H1 (cell line): ENCODE measurements around the gene STARD3. TPM values are rescaled to one million over a fixed set of nuclear protein-coding genes. Genes with fewer than 3 reads are reported as not detected.

ENCODE experiments used
- CTCF ChIA-PET: fragments of 300-600 bp; sonication (Branson Sonifier 250); formaldehyde crosslinking; loops from one replicate; lab custom pipeline; 2021; ENCODE audit not compliant: partially characterized antibody; lab: Charles Lee
- POLR2A ChIA-PET: fragments of 300-600 bp; sonication (Branson Sonifier 250); formaldehyde crosslinking; loops from one replicate; lab custom pipeline; 2021; ENCODE audit warnings: inconsistent platforms; ENCODE audit not compliant: partially characterized antibody; lab: Charles Lee
- DNase-seq, 2 experiments: peaks; one replicate each; pipeline versions ENCODE4 v3.0.0 to v3.0.0-alpha.2; 2010 to 2022; ENCODE audit warnings: low spot score in 2 of 2, low read depth in 1 of 2, mixed read lengths in 1 of 2
- FAIRE-seq: peaks from 2 replicates; lab custom pipeline; 2011; peaks lifted over from hg19 to GRCh38; lab: Jason Lieb, UNC
- H2AFZ ChIP-seq: 2 replicates; pipeline ENCODE4 v1.8.1; 2012; ENCODE audit warnings: low read length, inconsistent platforms
- H2AK5ac ChIP-seq: 2 replicates; pipeline ENCODE4 v1.6.1; 2013; ENCODE audit warnings: low read depth, low read length
- H2BK120ac ChIP-seq: replicated peaks from 2 replicates; pipeline ENCODE3; 2013; ENCODE audit warnings: low read depth, low read length, inconsistent platforms
- H2BK12ac ChIP-seq: 2 replicates; pipeline ENCODE4 v1.6.1; 2013; ENCODE audit warnings: low read depth, low read length
- H2BK15ac ChIP-seq: 2 replicates; pipeline ENCODE4 v1.6.1; 2013; ENCODE audit warnings: low read length
- H2BK20ac ChIP-seq: 2 replicates; pipeline ENCODE4 v1.6.1; 2013; ENCODE audit warnings: low read length
- H2BK5ac ChIP-seq: 2 replicates; pipeline ENCODE4 v1.6.1; 2013; ENCODE audit warnings: low read depth, low read length
- H3K14ac ChIP-seq: 2 replicates; pipeline ENCODE4 v1.6.1; 2013; ENCODE audit warnings: inconsistent platforms; ENCODE audit not compliant: insufficient read length
- H3K18ac ChIP-seq: 2 replicates; pipeline ENCODE4 v1.6.1; 2013; ENCODE audit warnings: low read length; ENCODE audit errors: extremely low read depth
- H3K23ac ChIP-seq: 2 replicates; pipeline ENCODE4 v1.6.1; 2013; ENCODE audit warnings: inconsistent platforms; ENCODE audit not compliant: insufficient read length
- H3K23me2 ChIP-seq: 2 replicates; pipeline ENCODE4 v1.6.1; 2013; ENCODE audit warnings: low read depth, low read length
- H3K27ac ChIP-seq: 2 replicates; pipeline ENCODE4 v1.6.1; 2011; ENCODE audit warnings: low read depth, low read length, inconsistent platforms
- H3K27me3 ChIP-seq, 4 experiments: replicated peaks in 1 of 4; 1 replicate in 1 of 4; 2 replicates in 3 of 4; pipeline versions ENCODE4 v1.6.1 to v1.8.1; 2011 to 2013; ENCODE audit warnings: low read length in 3 of 4, mild to moderate bottlenecking in 3 of 4, inconsistent platforms in 2 of 4, mixed read lengths in 2 of 4, moderate library complexity in 1 of 4; ENCODE audit not compliant: control insufficient read depth in 3 of 4, insufficient read depth in 3 of 4; ENCODE audit errors: extremely low read depth in 1 of 4
- H3K36me3 ChIP-seq, 4 experiments: 2 replicates each; pipeline versions ENCODE4 v1.6.1 to v1.8.1; 2011 to 2013; ENCODE audit warnings: mild to moderate bottlenecking in 4 of 4, low read length in 3 of 4, moderate library complexity in 2 of 4, control low read depth in 1 of 4, inconsistent platforms in 1 of 4; ENCODE audit not compliant: insufficient read depth in 4 of 4, control insufficient read depth in 2 of 4
- H3K4ac ChIP-seq: replicated peaks from 2 replicates; pipeline ENCODE3; 2013; ENCODE audit warnings: low read length, low read depth, mixed read lengths, inconsistent platforms; ENCODE audit not compliant: insufficient read length
- H3K4me1 ChIP-seq, 4 experiments: replicated peaks in 1 of 4; 1 replicate in 1 of 4; 2 replicates in 3 of 4; pipeline versions ENCODE4 v1.6.1 to v1.8.1; 2011 to 2013; ENCODE audit warnings: low read length in 3 of 4, inconsistent platforms in 2 of 4, mixed read lengths in 1 of 4; ENCODE audit not compliant: insufficient read depth in 4 of 4, control insufficient read depth in 3 of 4
- H3K4me2 ChIP-seq, 2 experiments: 2 replicates each; pipeline versions ENCODE4 v1.6.1 to v1.8.1; 2011 to 2013; ENCODE audit warnings: low read depth in 2 of 2, low read length in 2 of 2, control low read depth in 1 of 2, inconsistent platforms in 1 of 2, mild to moderate bottlenecking in 1 of 2; ENCODE audit not compliant: insufficient read depth in 1 of 2
- H3K4me3 ChIP-seq, 4 experiments: fragments of 200-600, 300-600 bp in 1 of 4; sonication (generic), shearing (Covaris generic), sonication (Bioruptor Twin) in 1 of 4; 2 replicates each; pipeline versions ENCODE4 v1.5.1 to v1.8.1; 2011 to 2016; ENCODE audit warnings: low read length in 4 of 4, low read depth in 3 of 4, control low read depth in 2 of 4, inconsistent platforms in 2 of 4, mild to moderate bottlenecking in 2 of 4, mixed read lengths in 1 of 4, moderate library complexity in 1 of 4; ENCODE audit not compliant: insufficient read depth in 2 of 4; ENCODE audit errors: extremely low read depth in 1 of 4
- H3K56ac ChIP-seq: replicated peaks from 2 replicates; pipeline ENCODE3; 2013; ENCODE audit warnings: low read depth, mild to moderate bottlenecking, mixed read lengths, low read length, inconsistent platforms; ENCODE audit not compliant: insufficient read length
- H3K79me1 ChIP-seq: 2 replicates; pipeline ENCODE4 v1.6.1; 2013; ENCODE audit warnings: low read depth, low read length, control low read depth
- H3K79me2 ChIP-seq, 2 experiments: 2 replicates each; pipeline versions ENCODE4 v1.6.1 to v1.8.1; 2012 to 2013; ENCODE audit warnings: low read length in 2 of 2, mild to moderate bottlenecking in 2 of 2, inconsistent platforms in 1 of 2; ENCODE audit not compliant: insufficient read depth in 2 of 2, control insufficient read depth in 1 of 2
- H3K9ac ChIP-seq, 4 experiments: replicated peaks in 1 of 4; 1 replicate in 1 of 4; 2 replicates in 3 of 4; pipeline versions ENCODE4 v1.6.1 to v1.8.1; 2011 to 2013; ENCODE audit warnings: low read depth in 3 of 4, low read length in 3 of 4, control low read depth in 2 of 4, mild to moderate bottlenecking in 2 of 4, moderate library complexity in 2 of 4, inconsistent platforms in 1 of 4; ENCODE audit errors: extremely low read depth in 1 of 4
- H3K9me3 ChIP-seq, 2 experiments: 2 replicates each; pipeline versions ENCODE4 v1.6.1 to v1.8.1; 2012 to 2013; ENCODE audit warnings: mild to moderate bottlenecking in 2 of 2, moderate library complexity in 2 of 2, control low read depth in 1 of 2, inconsistent platforms in 1 of 2, low read depth in 1 of 2, low read length in 1 of 2, mixed read lengths in 1 of 2; ENCODE audit not compliant: insufficient read depth in 2 of 2
- H4K20me1 ChIP-seq, 2 experiments: replicated peaks in 1 of 2; 2 replicates each; pipeline versions ENCODE3 to v1.8.1; 2011 to 2013; ENCODE audit warnings: inconsistent platforms in 2 of 2, low read length in 2 of 2, mild to moderate bottlenecking in 1 of 2; ENCODE audit not compliant: insufficient read depth in 2 of 2, control insufficient read depth in 1 of 2
- H4K5ac ChIP-seq: 2 replicates; pipeline ENCODE4 v1.6.1; 2013; ENCODE audit warnings: low read length, low read depth, mixed read lengths, inconsistent platforms; ENCODE audit not compliant: insufficient read length
- H4K8ac ChIP-seq: 2 replicates; pipeline ENCODE4 v1.8.0; 2013; ENCODE audit warnings: mild to moderate bottlenecking, moderate library complexity, low read length, inconsistent platforms; ENCODE audit not compliant: insufficient read depth; ENCODE audit errors: extremely low read depth
- H4K91ac ChIP-seq: replicated peaks from 2 replicates; pipeline ENCODE3; 2013; ENCODE audit warnings: low read length, mixed read lengths, inconsistent platforms; ENCODE audit not compliant: insufficient read length
- CEBPB ChIP-seq: IDR thresholded peaks from 2 replicates; pipeline ENCODE4 v1.6.1; 2012; ENCODE audit warnings: low read depth, low read length
- EZH2 ChIP-seq: fragments of 200-600 bp; sonication (generic); IDR thresholded peaks from 2 replicates; pipeline ENCODE4 v1.7.1; 2012; ENCODE audit warnings: low read depth, mild to moderate bottlenecking, moderate library complexity, low read length, inconsistent platforms; ENCODE audit not compliant: severe bottlenecking
- KDM4A ChIP-seq: IDR thresholded peaks from one replicate; pipeline ENCODE4 v1.7.1; 2012; ENCODE audit warnings: low read depth, mild to moderate bottlenecking, moderate library complexity, low read length, inconsistent platforms; ENCODE audit not compliant: severe bottlenecking
- TAF1 ChIP-seq: IDR thresholded peaks from 2 replicates; pipeline ENCODE4 v1.6.1; 2011; ENCODE audit warnings: mild to moderate bottlenecking, low read depth, low read length
- WGBS, 2 experiments: shearing (Covaris generic) in 1 of 2; methylation state at CpG; one replicate each; pipeline versions ENCODE4 v1.1.6 to v1.1.7; 2013 to 2015; ENCODE audit warnings: low lambda C conversion rate in 2 of 2, mixed read lengths in 2 of 2, inconsistent platforms in 1 of 2, low coverage in 1 of 2, missing lambda C conversion rate in 1 of 2; ENCODE audit not compliant: insufficient replicate concordance in 2 of 2, insufficient coverage in 1 of 2, insufficient read length in 1 of 2; ENCODE audit errors: extremely low coverage in 1 of 2, missing lambda C conversion rate in 1 of 2; 5-methylcytosine and 5-hydroxymethylcytosine counted together
- polyA plus RNA-seq, 7 experiments: library from polyadenylated mRNA; depleted of rRNA in 3 of 7; stranded (reverse) in 5 of 7; unstranded in 2 of 7; fragments of >200 nt in 5 of 7; fragments of 200-250 nt in 2 of 7; gene quantifications; 1 replicate in 5 of 7; 2 replicates in 1 of 7; 4 replicates in 1 of 7; pipeline versions ENCODE4 v1.2.1 to v1.2.3, GENCODE V29; 2011 to 2013; ENCODE audit warnings: missing spikeins in 2 of 7, mixed read lengths in 2 of 7
- total RNA-seq: library from RNA; stranded (reverse); fragmentation: NEBNext Ultra II Directional; extraction: Animal tissue kit (Norgen Biotek cat#: 25700); gene quantifications from 2 replicates; pipeline ENCODE4 v1.2.1, GENCODE V29; 2021

STARD3 gene
- total and polyA plus RNA-seq, 2 of the 8 experiments (the other 6 are each of a cell fraction or from before 2014, with no cell fraction given) = 47.6 to 80.3 TPM

DNA sequence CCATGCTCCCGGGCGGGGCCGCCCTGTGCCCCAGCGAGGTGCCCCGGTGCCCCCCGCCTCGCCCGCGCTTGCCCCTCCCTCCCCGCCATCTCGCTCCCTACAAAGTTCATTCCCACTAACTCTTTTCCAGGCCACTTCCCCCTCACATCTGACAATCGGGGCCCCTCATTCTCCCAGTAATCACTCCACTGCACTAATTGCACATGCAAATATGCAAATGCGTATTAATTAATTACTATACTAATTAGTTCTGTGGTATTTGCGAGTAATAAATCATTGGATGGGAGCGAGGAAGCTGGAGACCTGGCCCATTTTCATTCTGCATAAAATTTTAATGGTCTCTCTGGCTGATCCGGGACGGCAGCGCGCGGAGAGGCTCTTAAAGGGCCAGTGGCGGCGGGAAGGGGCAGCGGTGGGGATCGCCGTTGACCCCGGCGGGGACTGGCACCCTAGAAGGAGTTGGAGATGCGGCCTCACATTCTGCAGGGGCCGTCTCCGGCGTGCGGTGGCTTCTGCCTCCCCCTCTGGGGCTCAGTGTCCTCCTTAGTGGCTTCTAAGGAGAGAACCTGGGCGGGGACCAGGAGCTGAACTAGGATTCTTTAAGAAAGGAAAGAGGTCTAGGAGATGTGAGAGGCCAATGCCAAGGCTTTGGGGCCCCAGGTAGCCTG is 18.6 kb upstream of the STARD3 start:
- peak overlapping the region; percentile 36 to 72 (median 47) for H3K4me3 ChIP-seq
- peaks cover 0 to 7% (median 4%) of the 10 kb centered on the region in 4 experiments; a peak in 5 of 7 replicates for H3K4me1 ChIP-seq
- H3K14ac ChIP-seq = no peak overlapping the region
- H3K4me2 ChIP-seq = peak overlapping the region; percentile 64 to 94
- DNase-seq = peak in 1 of 2 experiments; percentile 72
- H4K91ac ChIP-seq = no peak overlapping the region
- no peak overlapping the region for H3K23ac ChIP-seq
- no peak overlapping the region for H3K18ac ChIP-seq
- ChIA-PET POLR2A (interaction anchor here (0.8 to 2.6 kb wide), 9 partner anchors 10 to 70 kb away, joined by 3 to 11 read pairs (median 4); partner anchors contain the start of genes NEUROD2, PGAP3 and PNMT), CTCF (interaction anchor here (0.5 to 49.2 kb wide), 10 partner anchors 14 to 411 kb away, joined by 3 to 1885 read pairs (median 98); partner anchors contain the start of genes ERBB2, NEUROD2, PGAP3 and PNMT)
- 1% methylated on average over 22 of the region's 33 CpGs; no CpG with 5 or more reads in 1 of the 2 experiments for WGBS, 2 experiments
- peak overlapping the region; percentile 92; the same call in 1 of the 2 replicates for H2BK15ac ChIP-seq
- H3K56ac ChIP-seq = no peak overlapping the region
- H3K27me3 ChIP-seq = peaks cover 27 to 60% (median 49%) of the 10 kb centered on the region in 4 experiments
- no peak overlapping the region for H2BK20ac ChIP-seq
- TF ChIP-seq KDM4A (peak; percentile 37), EZH2 (peak; percentile 22), TAF1 (0 out of 2 replicates have a peak, but pooled peaks have one; percentile 25), CEBPB (no peak)
- no peak overlapping the region; a peak in 1 of 7 replicates for H3K9ac ChIP-seq
- H2BK120ac ChIP-seq = no peak overlapping the region
- peak overlapping the region; percentile 60; the same call in 1 of the 2 replicates for H2BK12ac ChIP-seq
- H3K4ac ChIP-seq = no peak overlapping the region
- no peaks in the 10 kb centered on the region for H4K20me1 ChIP-seq
- H3K23me2 ChIP-seq = peaks cover 10% of the 10 kb centered on the region; the same call in 1 of the 2 replicates
- H4K5ac ChIP-seq = no peak overlapping the region
- no peak overlapping the region for H2BK5ac ChIP-seq
- no peaks in the 10 kb centered on the region for H3K79me1 ChIP-seq
- FAIRE-seq = no peak
- H3K9me3 ChIP-seq = no peaks in the 10 kb centered on the region
- no peaks in the 10 kb centered on the region for H3K79me2 ChIP-seq
- no peaks in the 10 kb centered on the region for H3K36me3 ChIP-seq
- no peak overlapping the region for H4K8ac ChIP-seq
- no peak overlapping the region for H2AK5ac ChIP-seq
- H2AFZ ChIP-seq = no peak overlapping the region
- no peak overlapping the region for H3K27ac ChIP-seq
